PC-3 (cell line): Measurements from ENCODE around the gene C7orf57. TPM values are rescaled to one million over a fixed set of nuclear protein-coding genes. Genes with fewer than 3 reads are reported as not detected.
A peak's percentile ranks its signal among the peaks of the same experiment; 100 is the strongest.

Source experiments
- ATAC-seq: fragments of 200-7000 bp; cut with Tn5 transposase; 2 replicates; pipeline ENCODE4 v1.9.1; 2020; ENCODE audit warnings: mild to moderate bottlenecking, moderate library complexity
- BruUV-seq: library from RNA; stranded (reverse); fragments of 400-500 nt; replicated peaks from 2 replicates; lab custom pipeline; 2021; lab: Mats Ljungman, UMichigan
- CTCF ChIA-PET: fragments of 300-600 bp; sonication (Branson Sonifier 250); formaldehyde crosslinking; loops from one replicate; lab custom pipeline; 2022; ENCODE audit warnings: antibody characterized with exemption; lab: Charles Lee
- POLR2A ChIA-PET: fragments of 300-600 bp; sonication (Branson Sonifier 250); formaldehyde crosslinking; loops from one replicate; lab custom pipeline; 2022; ENCODE audit warnings: antibody characterized with exemption; ENCODE audit not compliant: unreplicated experiment; lab: Charles Lee
- DNase-seq: peaks from one replicate; pipeline ENCODE4 v3.0.0-alpha.2; 2015
- H2AFZ ChIP-seq: fragments of 300-600 bp; sonication (generic); 2 replicates; pipeline ENCODE4 v1.6.0; 2016; ENCODE audit warnings: antibody characterized with exemption, low read length
- H3F3A ChIP-seq: fragments of 300-600 bp; sonication (generic); one replicate; pipeline ENCODE4 v1.6.0; 2017; ENCODE audit warnings: antibody characterized with exemption, low read length, control low read depth, mild to moderate bottlenecking; ENCODE audit not compliant: unreplicated experiment
- H3K27ac ChIP-seq: fragments of 300-600 bp; sonication (generic); 2 replicates; pipeline ENCODE4 v1.5.1; 2016; ENCODE audit warnings: mild to moderate bottlenecking, low read length
- H3K27me3 ChIP-seq: fragments of 300-600 bp; sonication (generic); 2 replicates; pipeline ENCODE4 v1.6.1; 2016; ENCODE audit warnings: low read length, mixed read lengths
- H3K36me3 ChIP-seq: fragments of 300-600 bp; sonication (generic); 2 replicates; pipeline ENCODE4 v1.6.1; 2016; ENCODE audit warnings: low read depth, mixed run types, low read length, mixed read lengths
- H3K4me1 ChIP-seq: fragments of 300-600 bp; sonication (generic); 2 replicates; pipeline ENCODE4 v1.5.1; 2016; ENCODE audit warnings: low read length; ENCODE audit not compliant: insufficient read depth
- H3K4me2 ChIP-seq: fragments of 300-600 bp; sonication (generic); 2 replicates; pipeline ENCODE4 v1.6.0; 2016; ENCODE audit warnings: low read length
- H3K4me3 ChIP-seq: fragments of 300-600 bp; sonication (generic); 2 replicates; pipeline ENCODE4 v1.5.1; 2016; ENCODE audit warnings: mild to moderate bottlenecking, low read length, mixed read lengths
- H3K79me2 ChIP-seq: fragments of 300-600 bp; sonication (generic); 2 replicates; pipeline ENCODE4 v1.6.1; 2017; ENCODE audit warnings: low read length, mixed read lengths
- H3K9ac ChIP-seq: fragments of 300-600 bp; sonication (generic); 2 replicates; pipeline ENCODE4 v1.6.0; 2016; ENCODE audit warnings: mild to moderate bottlenecking, low read length
- H3K9me2 ChIP-seq: fragments of 300-600 bp; sonication (generic); replicated peaks from 2 replicates; pipeline ENCODE4 v1.6.1; 2016; ENCODE audit warnings: mixed run types, low read length, mixed read lengths
- H3K9me3 ChIP-seq: fragments of 300-600 bp; sonication (generic); 2 replicates; pipeline ENCODE4 v1.6.1; 2016; ENCODE audit warnings: low read length, mixed read lengths
- H4K20me1 ChIP-seq: fragments of 300-600 bp; sonication (generic); 2 replicates; pipeline ENCODE4 v1.6.1; 2016; ENCODE audit warnings: low read length, mixed read lengths
- CTCF ChIP-seq: fragments of 300-600 bp; sonication (generic); conservative IDR thresholded peaks from 2 replicates; pipeline ENCODE4 v1.5.1; 2017; ENCODE audit warnings: antibody characterized with exemption, low read depth, mild to moderate bottlenecking, low read length
- EZH2 ChIP-seq: fragments of 300-600 bp; sonication (generic); IDR thresholded peaks from one replicate; pipeline ENCODE4 v1.6.1; 2017; ENCODE audit warnings: antibody characterized with exemption, mild to moderate bottlenecking, low read length; ENCODE audit not compliant: unreplicated experiment
- EZH2phosphoT487 ChIP-seq: fragments of 300-600 bp; sonication (generic); IDR thresholded peaks from 2 replicates; pipeline ENCODE4 v1.6.1; 2018; ENCODE audit warnings: mild to moderate bottlenecking, antibody characterized with exemption, low read length, borderline replicate concordance
- intact Hi-C: fragments of 100-400 bp; cut with micrococcal nuclease; formaldehyde crosslinking; loops from 2 replicates; pipeline ENCODE4 v1.9.0; 2023
- total RNA-seq: library from RNA; depleted of rRNA; stranded (reverse); fragments of >200 nt; gene quantifications from 2 replicates; pipeline ENCODE4 v1.2.3, GENCODE V29; 2014

C7orf57 gene
- total RNA-seq, 1 experiment from 2014 or later, result 0.15 TPM

- ATAC-seq, result no peak; the same call in 1 of the 2 replicates
- Histone ChIP-seq H3K9ac (no peak overlapping the region), H3K79me2 (no peaks in the 10 kb centered on the region), H3K4me2 (0 out of 2 replicates have a peak overlapping the region, but pooled peaks have one; percentile 7), H3F3A (no peaks in the 10 kb centered on the region), H3K27me3 (no peaks in the 10 kb centered on the region), H3K36me3 (no peaks in the 10 kb centered on the region), H3K9me3 (no peaks in the 10 kb centered on the region), H2AFZ (no peak overlapping the region), H3K4me1 (peaks cover 25% of the 10 kb centered on the region), H3K9me2 (no peaks in the 10 kb centered on the region), H3K4me3 (no peak overlapping the region), H4K20me1 (no peaks in the 10 kb centered on the region), H3K27ac (peak overlapping the region; percentile 55)
- no peak for TF ChIP-seq EZH2phosphoT487
- POLR2A ChIA-PET, result interaction anchor here (0.6 to 1.1 kb wide), 2 partner anchors 48 to 52 kb away, joined by 3 to 8 read pairs; partner anchors contain the start of gene UPP1
- BruUV-seq, result no TSS peak
- DNase-seq, result no peak
- CTCF ChIA-PET, result no interaction called here
- intact Hi-C loops, result no loop called here
Measured at GRCh38 chr7:48040944-48041652, 5.8 kb downstream of the C7orf57 start.

GRCh38 chr7:48041653-48041970 is 6.3 kb downstream of the C7orf57 start:
- Histone ChIP-seq H3K4me2 (peak overlapping the region; percentile 55), H4K20me1 (no peaks in the 10 kb centered on the region), H3K79me2 (no peaks in the 10 kb centered on the region), H3K9me2 (no peaks in the 10 kb centered on the region), H3K9ac (0 out of 2 replicates have a peak overlapping the region, but pooled peaks have one; percentile 7), H3K27me3 (no peaks in the 10 kb centered on the region), H3K27ac (peak overlapping the region; percentile 55), H3K36me3 (no peaks in the 10 kb centered on the region), H3F3A (no peaks in the 10 kb centered on the region), H3K9me3 (no peaks in the 10 kb centered on the region), H2AFZ (0 out of 2 replicates have a peak overlapping the region, but pooled peaks have one; percentile 14), H3K4me3 (no peak overlapping the region), H3K4me1 (peaks cover 22% of the 10 kb centered on the region)
- POLR2A ChIA-PET, result interaction anchor here (0.6 to 1.1 kb wide), 2 partner anchors 47 to 52 kb away, joined by 3 to 8 read pairs; partner anchors contain the start of gene UPP1
- no TSS peak for BruUV-seq
- CTCF ChIA-PET, result interaction anchor here (0.5 kb wide), 1 partner anchor 74 kb away, joined by 3 read pairs; no protein-coding TSS in a partner anchor
- ATAC-seq, result peak; percentile 82
- peak; percentile 52 for DNase-seq
- intact Hi-C loops, result no loop called here
- TF ChIP-seq EZH2phosphoT487 (no peak), EZH2 (no peak), CTCF (no peak)

GRCh38 chr7:48042216-48042615 is 6.9 kb downstream of the C7orf57 start:
- intact Hi-C loops, result no loop called here
- no peak for TF ChIP-seq CTCF
- no peak for TF ChIP-seq EZH2
- no peak for TF ChIP-seq EZH2phosphoT487
- Histone ChIP-seq H3K4me2 (peak overlapping the region; percentile 55), H3K9me2 (no peaks in the 10 kb centered on the region), H2AFZ (peak overlapping the region; percentile 14; the same call in 1 of the 2 replicates), H3K79me2 (no peaks in the 10 kb centered on the region), H3K9me3 (no peaks in the 10 kb centered on the region), H3F3A (no peaks in the 10 kb centered on the region), H3K27me3 (no peaks in the 10 kb centered on the region), H4K20me1 (no peaks in the 10 kb centered on the region), H3K36me3 (no peaks in the 10 kb centered on the region), H3K9ac (0 out of 2 replicates have a peak overlapping the region, but pooled peaks have one; percentile 7), H3K27ac (peak overlapping the region; percentile 55), H3K4me3 (no peak overlapping the region), H3K4me1 (peaks cover 22% of the 10 kb centered on the region)
- POLR2A ChIA-PET, result no interaction called here
- ATAC-seq (peak; percentile 59), DNase-seq (peak; percentile 37)
- CTCF ChIA-PET, result no interaction called here
- BruUV-seq, result no TSS peak
